Brain pericyte (primary cell): ENCODE measurements around the gene NCAN.

ENCODE experiments used
- DNase-seq: peaks from one replicate; pipeline ENCODE4 v3.0.0-alpha.2; 2012; ENCODE audit warnings: low read depth, low spot score

Gene NCAN

GRCh38 chr19:19259741-19260140 lies 48.0 kb downstream of the NCAN start:
- DNase-seq: no peak

GRCh38 chr19:19260417-19261214 lies 48.9 kb downstream of the NCAN start:
- no peak for DNase-seq

GRCh38 chr19:19261350-19262189 lies 49.8 kb downstream of the NCAN start:
- DNase-seq: no peak

DNA sequence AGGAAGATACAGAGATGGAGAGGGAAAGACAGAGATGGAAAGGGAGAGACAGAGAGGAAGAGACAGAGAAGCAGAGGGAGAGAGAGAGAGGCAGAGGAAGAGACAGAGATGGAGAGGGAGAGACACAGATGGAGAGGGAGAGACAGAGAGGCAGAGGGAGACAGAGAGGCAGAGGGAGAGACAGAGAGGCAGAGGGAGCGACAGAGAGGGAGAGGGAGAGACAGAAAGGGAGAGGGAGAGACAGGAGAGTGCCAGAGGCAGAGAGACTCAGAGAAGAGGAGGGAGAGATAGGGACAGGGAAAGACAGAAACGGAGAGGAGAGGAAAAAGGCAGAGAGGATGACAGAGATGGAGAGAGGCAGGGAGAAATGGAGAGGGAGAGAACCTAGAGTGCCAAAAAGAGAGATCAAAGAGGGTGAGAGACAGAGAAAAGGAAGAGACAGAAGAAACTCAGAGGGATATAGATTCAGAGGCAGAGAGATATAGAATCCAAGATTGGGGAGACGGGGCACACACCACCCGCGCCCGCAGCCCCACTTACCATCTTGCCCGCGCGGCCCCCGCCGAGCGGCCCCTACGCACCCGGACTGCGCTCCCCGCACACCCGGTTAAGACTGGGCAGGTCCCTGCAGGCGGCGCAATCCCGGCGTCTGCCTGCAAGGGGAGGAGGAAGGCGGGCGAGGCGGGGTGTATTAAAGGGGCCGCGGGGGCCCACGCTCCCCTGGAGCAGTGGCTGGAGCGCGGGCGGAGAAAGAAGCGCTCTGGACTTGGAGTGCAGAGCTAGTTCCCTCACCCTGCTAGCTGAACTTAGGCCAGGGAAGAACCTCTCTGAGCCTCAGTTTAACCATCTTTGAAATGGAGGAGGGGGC lies 50.7 kb downstream of the NCAN start:
- no peak for DNase-seq

DNA sequence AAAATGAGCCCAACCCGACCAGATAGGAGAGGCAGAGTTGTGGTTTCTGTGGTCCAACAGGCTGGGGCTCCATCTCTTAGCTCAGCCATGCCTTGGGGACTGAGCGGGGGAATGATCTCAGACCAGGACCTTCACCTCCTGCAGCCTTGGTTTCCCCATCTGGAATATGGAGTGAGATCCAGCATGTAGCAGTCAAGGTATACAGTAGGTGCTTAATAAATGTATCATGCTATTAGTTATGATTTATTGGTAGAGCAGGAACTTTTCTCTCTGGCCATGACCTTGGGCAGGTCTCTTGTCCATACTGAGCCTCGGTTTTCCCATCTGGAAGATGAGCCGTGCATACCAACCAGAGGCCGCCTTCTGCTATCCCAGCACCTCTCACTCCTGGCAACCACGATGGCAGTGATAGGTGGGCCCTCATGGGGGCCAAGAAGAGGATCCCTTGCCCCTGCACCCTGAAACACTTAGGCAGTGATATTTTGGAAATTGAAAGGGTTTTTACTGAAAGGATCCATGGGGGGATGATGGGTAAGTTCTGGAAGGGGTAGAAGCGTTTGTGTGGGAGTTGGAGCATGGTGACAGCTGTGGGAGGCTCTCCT lies 52.2 kb downstream of the NCAN start:
- no peak for DNase-seq

DNA sequence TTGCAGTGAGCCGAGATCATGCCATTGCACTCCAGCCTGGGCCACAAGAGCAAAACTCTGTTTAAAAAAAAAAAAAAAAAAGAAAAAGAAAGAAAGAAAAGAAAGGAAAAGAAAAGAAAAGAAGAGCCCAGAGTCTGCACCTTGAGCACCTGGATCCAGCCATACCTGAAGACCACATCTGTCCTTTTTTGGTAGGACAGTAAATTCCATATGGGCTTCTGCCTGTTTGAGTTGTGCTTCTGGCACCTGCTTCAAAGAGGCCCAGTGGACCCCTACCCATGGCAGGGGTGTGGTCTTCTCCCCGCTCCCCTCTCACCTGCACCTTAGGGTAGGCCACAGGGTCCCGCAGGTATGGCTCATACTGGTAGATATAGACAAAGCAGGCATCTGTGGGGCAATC lies 55.5 kb downstream of the NCAN start:
- no peak for DNase-seq

DNA sequence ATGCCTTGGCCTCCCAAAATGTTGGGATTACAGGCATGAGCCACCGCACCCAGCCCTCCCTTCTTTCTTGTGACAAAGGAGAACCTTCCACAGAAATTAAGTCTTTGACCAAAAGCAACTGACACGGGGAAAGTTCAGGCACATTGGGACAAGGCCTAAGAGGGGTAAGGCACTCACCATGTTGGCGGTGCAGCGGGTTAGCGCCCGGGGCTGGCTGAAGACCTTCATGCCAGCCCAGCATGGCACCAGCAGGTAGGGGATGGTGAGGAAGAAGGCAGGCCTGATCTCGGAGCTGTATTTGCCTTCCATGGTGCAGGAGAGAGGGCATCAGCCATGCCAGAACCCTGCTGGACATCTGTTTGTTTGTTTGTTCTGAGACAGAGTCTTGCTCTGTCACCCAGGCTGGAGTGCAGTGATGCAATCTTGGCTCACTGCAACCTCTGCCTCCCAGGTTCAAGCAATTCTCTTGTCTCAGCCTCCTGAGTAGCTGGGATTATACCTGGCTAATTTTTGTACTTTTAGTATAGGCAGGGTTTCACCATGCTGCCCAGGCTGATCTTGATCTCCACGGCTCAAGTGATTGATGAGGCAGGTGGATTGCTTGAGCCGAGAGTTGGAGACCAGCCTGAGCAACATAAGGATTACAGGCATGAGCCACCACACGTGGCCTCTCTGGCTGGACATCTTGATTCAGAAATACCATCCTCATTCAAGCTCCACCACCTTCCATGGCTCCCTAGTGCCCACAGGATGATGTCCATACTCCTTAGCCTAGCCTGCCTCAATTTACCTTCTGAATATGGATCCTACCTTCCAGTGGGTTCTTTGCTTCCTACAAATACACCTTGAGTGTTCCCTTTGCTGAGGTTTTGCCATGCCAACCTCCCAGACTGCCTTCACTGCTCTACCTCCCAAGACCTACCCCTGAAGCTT lies 57.0 kb downstream of the NCAN start:
- no peak for DNase-seq

- no peak for DNase-seq
These were observed 58.4 kb downstream of the NCAN start for GRCh38 chr19:19269952-19270694.

GRCh38 chr19:19270749-19271571 lies 59.2 kb downstream of the NCAN start:
- DNase-seq: no peak

DNA sequence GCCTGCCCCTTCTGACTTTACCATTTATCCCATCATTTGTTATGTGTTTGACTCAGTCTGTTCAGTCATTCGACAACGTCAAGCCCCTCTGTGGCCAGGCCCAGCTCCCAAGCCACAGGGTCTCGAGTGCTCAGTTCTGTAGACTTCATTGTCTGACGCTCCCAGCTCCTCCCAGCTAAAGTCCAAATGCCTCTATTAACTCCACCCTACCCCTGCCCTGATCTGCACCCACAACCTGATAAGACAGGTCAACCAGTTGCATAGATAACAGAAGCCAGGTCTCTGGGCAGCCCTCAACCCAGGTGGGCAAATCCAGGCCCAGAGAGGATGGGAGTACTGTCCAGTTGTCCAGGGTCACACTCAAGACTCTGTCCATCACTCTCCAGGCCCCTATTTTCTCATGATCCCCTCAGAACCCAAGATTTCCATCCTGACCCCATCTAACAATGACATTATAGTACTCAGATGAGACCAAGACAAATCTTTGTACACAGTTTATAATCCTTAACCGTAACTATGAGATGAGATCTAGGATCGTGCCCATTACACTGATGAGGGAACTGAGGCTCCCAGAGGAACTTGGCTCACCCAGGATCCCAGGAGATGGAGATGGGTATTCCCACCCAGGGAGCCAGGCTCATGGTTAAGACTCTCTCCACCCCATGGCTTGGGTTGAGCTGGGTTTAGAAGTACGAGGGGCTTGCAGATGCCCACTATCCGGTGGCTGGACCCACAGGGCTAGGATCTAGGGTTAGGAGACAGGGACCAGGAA lies 60.3 kb downstream of the NCAN start:
- DNase-seq: no peak

DNA sequence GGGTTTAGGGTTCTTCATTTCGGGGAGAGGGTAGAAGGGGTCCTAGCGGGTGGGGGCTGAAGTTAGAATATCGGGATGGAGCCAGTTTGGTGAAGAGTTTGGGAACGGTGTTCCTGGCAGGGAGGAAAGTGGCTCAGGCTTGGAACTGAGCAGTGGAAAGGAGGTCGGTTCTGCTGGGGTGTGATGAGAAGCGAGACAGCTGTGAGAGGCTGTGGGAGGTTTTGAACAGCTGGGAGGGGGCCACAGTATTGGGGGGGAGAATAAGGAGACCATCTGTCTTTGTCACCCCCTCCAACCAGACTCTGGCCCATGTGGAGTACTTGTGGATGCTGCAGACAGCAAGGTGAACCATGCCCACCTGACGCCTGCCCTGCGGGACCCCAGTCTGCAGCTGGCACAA lies 62.4 kb downstream of the NCAN start:
- no peak for DNase-seq

DNA sequence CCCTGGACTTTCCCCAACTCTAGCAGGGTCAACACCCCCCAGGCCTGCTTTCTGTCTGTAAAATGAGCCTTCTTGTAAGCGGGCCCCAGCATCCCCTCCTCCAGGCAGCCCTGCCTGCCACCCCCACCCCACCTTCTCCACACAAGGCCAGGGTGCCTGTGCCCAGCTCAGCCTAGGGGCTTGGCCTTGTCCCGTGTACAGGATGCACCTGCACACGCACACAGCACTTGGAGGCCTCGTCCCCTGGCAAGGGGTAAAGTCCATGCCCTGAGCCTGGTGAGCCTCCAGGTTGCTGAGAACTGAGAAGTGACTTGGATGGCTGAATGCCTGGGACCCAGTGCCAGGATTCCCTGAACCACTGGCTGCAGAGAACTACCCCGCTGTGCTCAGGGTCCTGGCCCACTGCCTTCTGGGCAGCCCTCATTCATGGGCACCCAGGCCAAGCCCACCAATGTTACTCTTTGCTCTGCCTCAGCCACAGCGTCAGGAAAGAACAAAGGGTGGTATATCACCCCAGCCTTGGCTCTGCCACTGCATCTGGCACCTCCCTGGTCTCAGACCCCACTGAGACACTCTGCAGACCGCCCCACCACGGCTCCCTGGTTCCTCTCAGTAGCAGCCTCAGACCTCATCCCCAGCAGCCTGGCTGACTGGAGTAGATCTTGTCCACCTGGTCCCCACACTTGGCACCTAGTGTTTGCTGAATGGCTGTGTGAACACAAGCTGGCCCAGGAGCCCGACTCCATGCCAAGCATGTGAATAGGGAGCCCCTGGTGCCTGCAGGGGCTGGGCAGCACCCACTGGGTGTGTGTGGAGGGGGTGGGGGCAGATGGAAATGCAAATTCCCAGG lies 63.2 kb downstream of the NCAN start:
- DNase-seq: no peak

- DNase-seq: no peak
These were observed 64.6 kb downstream of the NCAN start for GRCh38 chr19:19276386-19276785.

GRCh38 chr19:19276851-19277250 lies 65.1 kb downstream of the NCAN start:
- DNase-seq: no peak

GRCh38 chr19:19278315-19278714 lies 66.6 kb downstream of the NCAN start:
- DNase-seq: no peak

- DNase-seq: no peak
These were observed 67.4 kb downstream of the NCAN start for GRCh38 chr19:19279062-19279612.

- DNase-seq: no peak
These were observed 68.1 kb downstream of the NCAN start for GRCh38 chr19:19279853-19280252.
